Measurements from ENCODE around the gene DLK1.

GRCh38 chr14:100731846-100732765 is 5.4 kb downstream of the DLK1 start:
- TF ChIP-seq JUN (CRISPR knock-in tag; IDR thresholded peaks at IDR 0.05) (no peak), ELF4 (CRISPR knock-in tag; IDR thresholded peaks at IDR 0.05; ENCODE audit: low read depth) (no peak), MAX (CRISPR knock-in tag; IDR thresholded peaks at IDR 0.05) (no peak), NR1H2 (CRISPR knock-in tag; IDR thresholded peaks at IDR 0.05) (no peak), CTCF (IDR thresholded peaks at IDR 0.05) (no peak), NR2C2 (CRISPR knock-in tag; IDR thresholded peaks at IDR 0.05) (no peak), CREB1 (CRISPR knock-in tag; IDR thresholded peaks at IDR 0.05) (no peak), FOXK1 (CRISPR knock-in tag; IDR thresholded peaks at IDR 0.05) (no peak), IRF2 (CRISPR knock-in tag; IDR thresholded peaks at IDR 0.05; ENCODE audit: borderline replicate concordance, low read depth) (no peak), ZNF512 (CRISPR knock-in tag; IDR thresholded peaks at IDR 0.05; ENCODE audit: borderline replicate concordance) (no peak), ATF2 (CRISPR knock-in tag; IDR thresholded peaks at IDR 0.05; ENCODE audit: borderline replicate concordance, low read depth) (no peak)
